ENCODE data around the gene ZNF771.
A peak's percentile ranks its signal among the peaks of the same experiment; 100 is the strongest.
"Not testable (repeated sequence)": the region's sequence is repeated elsewhere in the genome, so short reads cannot be mapped to it uniquely, and the experiment has no call there.

ZNF771 gene

DNA sequence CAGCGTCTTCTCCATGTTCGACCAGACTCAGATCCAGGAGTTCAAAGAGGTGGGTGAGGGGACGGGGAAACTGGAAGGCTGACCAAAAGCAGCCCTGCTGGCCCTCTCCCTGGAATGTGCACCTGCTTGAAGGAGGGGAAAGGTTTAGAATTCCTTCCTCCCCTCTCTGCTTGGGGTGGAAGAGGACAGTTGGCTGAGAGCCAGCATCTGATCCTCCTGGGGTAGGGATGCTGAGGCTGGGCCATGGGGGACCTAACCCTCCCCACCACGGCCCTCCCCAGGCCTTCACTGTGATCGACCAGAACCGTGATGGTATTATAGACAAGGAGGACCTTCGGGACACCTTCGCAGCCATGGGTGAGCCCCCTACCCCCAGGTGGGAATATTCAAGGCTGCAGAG lies 31.5 kb upstream of the ZNF771 start:
- no peak for DNase-seq (ENCODE audit: low read depth in 2 of 2)

DNA sequence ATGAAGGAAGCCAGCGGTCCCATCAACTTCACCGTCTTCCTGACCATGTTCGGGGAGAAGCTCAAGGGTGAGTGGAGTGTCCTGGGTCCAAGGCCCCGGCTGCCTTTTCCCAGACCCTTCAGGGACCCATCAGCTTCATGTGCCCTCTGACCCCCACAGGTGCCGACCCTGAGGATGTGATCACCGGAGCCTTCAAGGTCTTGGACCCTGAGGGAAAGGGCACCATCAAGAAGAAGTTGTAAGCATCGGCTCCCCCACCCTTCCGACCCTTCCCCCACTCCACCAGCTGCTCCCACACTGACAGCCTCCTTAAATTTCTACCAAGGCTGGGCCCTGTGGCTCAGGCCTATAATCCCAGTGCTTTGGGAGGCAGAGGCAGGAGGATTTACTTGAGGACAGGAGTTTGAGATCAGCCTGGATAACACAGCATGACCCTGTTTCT lies 30.9 kb upstream of the ZNF771 start:
- no peak for DNase-seq (ENCODE audit: low read depth in 2 of 2)

DNA sequence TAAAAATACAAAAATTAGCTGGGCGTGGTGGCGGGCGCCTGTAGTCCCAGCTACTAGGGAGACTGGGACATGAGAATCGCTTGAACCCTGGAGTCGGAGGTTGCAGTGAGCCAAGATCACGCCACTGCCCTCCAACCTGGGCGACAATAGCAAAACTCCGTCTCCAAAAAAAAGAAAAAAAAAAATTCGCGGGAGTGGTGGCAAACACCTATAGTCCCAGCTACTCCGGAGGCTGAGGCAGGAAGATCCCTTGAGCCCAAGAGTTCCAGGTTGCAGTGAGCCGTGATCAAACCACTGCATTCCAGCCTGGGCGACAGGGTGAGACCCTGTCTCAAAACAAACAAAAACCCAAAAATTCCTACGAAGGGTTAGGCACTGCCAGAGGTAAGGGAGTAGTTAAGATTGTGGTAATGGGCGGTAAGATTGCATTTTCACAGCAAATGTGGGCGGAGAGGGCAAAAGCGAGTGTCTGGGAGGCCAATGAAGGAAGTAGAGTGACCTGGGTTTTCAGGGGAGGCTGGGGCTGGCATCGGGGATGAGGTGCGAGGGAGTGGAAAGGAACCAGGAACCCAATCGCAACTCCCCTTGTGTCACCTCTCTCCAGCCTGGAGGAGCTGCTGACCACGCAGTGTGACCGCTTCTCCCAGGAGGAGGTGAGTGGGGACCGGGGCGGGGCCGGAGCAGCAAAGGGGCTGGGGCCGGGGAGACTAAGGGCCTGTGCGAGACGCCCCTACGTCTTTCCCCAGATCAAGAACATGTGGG lies 30.2 kb upstream of the ZNF771 start:
- no peak for DNase-seq (ENCODE audit: low read depth in 2 of 2)

DNA sequence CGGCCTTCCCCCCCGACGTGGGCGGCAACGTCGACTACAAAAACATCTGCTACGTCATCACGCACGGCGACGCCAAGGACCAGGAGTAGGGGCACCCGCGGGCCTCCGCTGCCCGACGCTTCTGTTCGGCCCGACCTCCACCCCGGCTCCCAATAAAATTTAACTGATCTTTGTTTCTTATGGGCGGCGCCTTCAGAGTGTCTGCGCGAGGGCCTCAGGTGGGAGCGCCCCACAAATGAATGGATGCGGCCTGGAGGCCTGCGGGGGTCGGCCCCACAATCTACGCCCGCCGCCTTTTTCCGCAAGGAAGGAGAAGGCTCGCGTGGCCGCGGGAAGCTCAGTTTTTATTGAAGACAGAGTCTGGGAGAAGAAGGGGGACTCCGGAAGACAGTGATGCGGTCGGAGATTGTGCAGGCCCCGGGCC lies 29.6 kb upstream of the ZNF771 start:
- DNase-seq (ENCODE audit: low read depth in 2 of 2) = peak; percentile 82

DNA sequence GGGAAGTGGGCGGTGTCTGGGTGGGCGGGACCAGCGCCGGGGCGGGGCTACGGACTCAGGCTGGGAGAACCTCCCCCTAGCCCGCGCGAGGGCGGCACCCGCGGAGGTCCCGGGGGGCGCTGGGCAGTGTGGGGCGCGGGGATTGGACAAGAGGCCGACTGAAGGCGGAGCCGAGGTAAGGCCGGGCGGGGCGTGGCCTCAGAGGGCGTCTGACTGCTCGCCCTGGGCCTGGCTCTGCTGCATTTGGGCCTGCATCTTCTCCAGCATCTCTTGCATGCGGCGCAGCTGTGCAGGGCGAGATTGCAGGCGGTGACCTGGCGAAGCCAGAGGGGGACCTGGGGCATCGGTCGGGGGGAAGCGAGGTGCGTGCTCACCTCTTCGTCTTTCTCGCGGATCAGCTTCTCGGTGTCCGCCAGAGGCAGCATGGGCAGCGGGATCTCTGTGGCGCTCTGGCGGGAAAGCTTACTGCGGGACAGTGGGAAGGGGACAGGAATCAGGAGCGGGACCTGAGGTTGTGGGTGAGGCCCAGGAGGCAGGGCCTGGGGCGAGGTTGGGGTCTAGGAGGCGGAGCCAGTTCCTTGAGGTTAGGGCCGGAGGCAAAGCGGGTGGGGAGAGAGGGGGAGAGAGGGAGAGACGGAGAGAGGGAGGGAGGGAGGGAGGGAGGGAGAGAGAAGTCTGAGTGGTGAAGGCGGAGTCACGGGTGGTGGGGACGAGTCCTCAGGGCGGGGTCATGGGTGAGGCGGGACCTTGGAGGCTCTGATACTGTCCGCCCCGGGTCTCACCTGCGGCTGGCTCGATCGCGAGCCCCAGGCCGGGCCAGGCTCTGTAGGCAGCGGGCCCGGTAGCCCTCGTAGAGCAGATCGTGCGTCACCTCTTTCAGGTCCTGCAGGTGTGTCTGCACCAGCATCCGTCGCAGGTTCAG lies 28.9 kb upstream of the ZNF771 start:
- peak; percentile 98 for DNase-seq (ENCODE audit: low read depth in 2 of 2)

DNA sequence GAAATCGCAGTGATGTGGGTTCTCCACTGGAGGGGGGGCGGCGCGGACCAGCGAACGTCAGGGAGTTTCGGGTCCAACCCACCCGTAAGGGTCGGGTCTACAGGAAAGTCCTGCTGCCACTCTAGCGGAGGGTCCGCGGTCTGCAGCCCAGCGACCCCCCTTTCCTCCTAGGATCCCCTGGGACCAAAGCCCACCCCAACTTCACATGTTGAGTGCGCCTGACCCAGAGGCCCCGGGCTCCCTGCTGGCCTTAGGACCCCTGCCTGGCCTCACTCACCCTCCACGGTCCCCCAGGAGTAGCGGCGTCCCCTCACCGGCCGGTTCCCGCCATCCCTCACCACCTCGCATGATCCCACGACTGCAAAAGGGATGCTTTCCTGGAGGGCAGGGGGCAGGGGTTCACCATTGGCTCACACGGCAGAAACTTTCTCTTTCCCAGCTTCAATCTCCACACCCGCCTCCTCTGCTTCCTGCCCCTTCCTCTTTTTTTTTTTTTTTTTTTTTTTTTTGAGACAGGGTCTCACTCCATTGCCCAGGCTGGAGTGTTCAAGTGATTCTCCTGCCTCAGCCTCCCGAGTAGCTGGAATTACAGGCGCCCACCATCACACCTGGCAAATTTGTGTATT lies 28.1 kb upstream of the ZNF771 start:
- no peak for DNase-seq (ENCODE audit: low read depth in 2 of 2)

DNA sequence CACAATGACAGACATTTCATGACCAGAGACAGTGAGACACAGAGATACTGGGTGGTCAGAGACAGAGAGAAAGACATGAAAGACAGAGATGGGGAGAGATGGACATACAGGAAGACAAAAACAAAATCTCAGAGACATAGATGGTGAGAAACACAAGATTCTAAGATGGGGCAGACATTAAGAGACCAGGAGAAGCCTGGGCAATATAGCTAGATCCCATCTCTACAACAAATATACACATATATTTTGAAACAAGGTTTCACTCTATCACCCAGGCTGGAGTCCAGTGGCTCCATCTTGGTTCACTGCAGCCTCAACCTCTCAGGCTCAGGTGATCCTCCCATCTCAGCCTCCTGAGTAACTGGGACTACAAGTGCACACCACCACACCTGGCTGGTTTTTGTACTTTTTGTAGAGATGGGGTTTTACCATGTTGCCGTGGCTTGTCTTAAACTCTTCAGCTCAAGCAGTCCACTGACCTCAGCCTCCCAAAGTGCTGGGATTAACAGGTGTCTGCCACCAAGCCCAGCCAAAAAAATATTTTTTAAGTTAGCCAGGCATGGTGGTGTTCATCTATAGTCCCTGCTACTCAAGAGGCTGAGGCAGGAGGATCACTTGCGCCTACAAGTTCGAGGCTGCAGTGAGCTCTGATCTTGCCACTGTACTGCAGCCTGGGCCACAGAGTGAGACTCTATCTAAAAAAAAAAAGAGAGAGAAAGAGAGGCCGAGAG lies 27.2 kb upstream of the ZNF771 start:
- no peak for DNase-seq (ENCODE audit: low read depth in 2 of 2)

DNA sequence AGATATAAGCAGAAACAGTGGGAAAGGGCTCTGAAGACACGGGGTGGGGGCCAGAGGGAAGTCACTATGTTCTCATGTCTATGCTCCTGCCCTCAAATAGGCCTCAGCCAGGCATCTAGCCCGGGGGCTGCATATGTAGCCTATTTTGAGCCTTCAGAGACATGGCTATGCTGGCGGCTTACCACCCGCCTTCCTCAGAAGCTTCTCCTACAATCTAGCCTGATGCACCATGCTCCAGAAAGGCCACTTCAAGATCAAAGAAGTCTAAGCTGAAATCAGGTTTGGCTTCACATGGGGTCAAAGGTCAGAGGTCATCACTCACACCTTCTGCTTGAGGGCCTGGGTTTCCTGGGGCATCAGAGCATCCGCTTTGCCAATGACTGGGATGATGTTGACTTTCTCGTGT lies 26.6 kb upstream of the ZNF771 start:
- no peak for DNase-seq (ENCODE audit: low read depth in 2 of 2)

DNA sequence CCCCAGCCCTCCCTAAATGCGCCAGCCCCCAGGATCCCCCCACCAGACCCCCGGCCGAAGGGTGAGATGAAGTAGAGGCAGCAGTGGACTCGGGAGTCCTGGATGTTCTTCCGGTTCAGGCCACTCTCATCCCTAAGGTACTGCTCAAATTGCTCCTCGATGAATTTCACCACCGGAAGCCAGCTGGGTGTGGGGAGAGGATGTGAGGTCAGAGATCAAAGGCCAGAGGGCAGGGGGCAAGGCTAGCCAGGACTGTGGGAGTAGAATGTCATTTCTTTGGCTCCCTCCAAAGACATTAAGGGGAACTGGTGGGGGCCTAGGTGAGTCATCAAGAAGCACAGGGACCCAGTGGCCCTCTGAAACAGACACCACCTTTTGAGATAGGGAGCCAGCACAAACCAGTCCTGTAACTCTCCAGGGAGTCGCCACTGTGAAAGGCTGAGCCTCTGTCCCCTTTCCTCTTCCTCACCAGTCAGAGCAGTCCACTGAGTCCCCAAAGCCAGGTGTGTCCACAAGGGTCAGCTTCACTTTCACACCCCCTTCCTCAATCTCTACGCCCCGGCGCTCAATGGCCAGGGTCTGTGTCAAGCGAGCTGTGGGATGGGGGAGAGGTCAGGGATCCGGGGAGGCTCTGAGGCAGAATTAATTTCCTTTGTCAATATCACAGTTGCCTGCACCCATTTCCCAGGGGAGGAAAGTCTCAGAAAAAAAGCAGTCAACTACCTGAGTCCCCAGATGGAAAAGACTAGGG lies 25.9 kb upstream of the ZNF771 start:
- no peak for DNase-seq (ENCODE audit: low read depth in 2 of 2)

DNA sequence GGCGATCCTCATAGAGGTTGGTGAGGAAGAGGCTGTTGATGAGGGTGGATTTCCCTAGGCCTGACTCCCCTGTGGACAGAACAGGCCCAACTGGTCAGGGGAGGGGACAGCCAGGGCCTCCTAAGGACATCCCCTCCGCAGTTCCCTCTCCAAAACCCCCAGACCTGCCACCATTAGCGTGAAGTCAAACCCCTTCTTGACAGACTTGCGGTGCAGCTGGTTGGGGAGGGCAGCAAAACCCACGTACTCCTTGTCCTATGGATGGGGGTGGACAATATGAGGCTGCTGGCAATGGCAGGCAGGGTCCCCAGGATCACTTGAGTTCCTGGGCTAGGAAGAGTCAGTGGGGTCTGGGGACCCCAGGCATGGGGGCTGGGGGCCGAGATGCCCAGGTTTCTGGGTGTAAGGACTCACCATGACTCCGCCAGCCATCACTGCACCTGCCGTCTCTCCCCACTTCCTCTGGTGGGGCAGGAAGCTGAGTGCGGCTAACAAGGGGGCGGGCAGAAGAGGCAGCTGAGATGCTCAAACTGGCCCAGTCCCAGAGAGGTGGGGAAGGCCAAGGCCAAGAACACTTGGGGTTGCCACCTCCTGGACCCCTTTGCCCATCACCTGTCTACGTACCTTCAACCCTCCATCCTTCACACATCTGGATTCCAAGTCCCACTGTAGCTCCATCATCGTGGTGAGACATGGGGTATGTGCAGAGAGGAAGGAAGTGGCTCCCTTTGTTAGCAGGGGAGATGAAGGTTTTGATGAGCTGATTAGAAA lies 25.1 kb upstream of the ZNF771 start, which contains the start of gene SEPTIN1:
Gene SEPTIN1, minus strand, starts transcription at position 451 of the 771 bp plus-strand sequence. Its CDS starts 19 bp downstream, at position 432.
- peak; percentile 50 to 67 for DNase-seq (ENCODE audit: low read depth in 2 of 2)

DNA sequence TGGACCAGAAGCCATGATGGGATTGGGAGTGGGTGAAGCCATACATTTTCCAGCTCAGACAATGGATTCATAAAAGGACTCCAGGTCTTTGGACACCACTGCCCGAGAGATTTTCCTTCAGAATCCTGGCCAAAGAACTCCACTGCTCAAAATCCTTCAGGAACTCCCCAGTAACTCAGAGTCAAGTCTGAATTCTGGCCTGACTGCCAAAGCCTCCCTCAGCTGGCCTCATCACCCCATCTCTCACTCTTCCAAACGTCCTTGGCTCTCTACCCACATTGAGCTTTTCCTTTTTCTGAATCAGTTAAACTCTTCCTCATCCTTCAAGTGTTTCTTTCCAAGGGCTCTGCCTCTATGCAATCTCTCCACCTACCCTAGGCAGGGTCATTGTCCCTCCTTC lies 23.9 kb upstream of the ZNF771 start:
- no peak for DNase-seq (ENCODE audit: low read depth in 2 of 2)

DNA sequence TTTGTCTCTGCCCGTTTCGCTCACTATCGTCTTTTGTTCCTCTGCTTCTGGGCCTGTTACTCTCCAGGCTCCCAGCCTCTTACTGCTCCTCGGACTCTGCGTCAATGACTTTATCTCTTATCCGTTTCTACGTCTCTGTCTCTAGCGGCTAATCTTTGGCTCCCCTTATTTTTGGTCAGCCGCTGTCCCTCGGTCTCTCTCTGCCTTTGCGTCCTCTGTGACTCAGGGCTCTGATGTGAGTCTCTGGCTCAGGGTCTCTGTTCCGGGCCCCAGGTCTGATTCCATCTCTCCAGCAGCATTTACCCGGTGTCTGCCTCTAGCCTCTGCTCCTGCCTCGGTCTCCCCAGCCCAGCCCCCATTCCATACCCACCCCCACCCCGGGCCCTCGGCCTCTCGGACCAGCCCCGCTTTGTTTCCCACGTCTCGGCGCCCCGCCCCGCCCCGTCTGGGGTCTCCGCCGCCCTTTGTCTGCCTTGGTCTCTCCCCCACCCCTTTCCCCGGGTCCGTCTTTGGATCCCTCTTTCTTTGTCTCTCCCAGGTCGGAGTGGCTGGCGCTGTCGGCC lies 12.7 kb upstream of the ZNF771 start:
- no peak for DNase-seq (ENCODE audit: low read depth in 2 of 2)

DNA sequence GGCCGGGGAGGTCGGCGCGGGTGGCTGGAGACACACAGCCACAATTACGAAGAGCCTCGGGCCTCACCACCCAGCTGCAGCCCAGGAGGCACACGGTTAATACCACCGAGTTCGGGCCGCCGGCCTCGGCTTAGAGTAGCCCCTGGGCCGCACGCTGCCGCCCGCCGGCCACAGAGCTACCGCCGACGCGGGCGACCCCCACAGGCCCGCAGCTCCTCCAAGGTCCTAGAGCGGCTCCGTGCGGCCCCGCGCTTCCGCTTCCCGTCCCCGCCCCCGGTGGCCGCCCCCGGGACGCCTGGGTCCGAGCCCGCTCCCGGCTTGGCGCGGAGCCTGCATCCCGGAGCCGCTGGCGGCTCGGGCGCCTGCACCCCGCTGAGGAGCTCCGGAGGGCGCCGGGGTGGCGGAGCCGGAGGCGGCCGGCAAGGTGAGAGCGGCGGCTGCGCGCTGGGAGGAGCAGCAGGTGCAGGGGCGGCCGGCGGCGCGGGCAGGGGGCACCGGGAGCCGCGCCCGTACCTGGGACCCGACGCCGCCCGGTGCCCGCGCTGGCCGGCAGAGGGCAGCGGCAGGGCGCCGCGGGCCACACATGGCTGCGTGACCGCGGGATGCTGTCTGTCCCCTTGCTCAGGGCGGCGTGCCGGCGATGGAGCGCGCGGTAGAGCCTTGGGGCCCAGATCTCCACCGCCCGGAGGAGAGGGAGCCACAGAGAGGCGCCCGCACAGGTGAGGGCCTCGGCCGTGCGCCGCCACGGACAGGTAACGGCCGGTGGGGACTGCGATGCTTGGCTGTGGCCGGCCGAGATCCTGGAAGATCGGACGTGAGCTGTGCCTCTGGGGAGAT lies 12.0 kb upstream of the ZNF771 start, which contains the start of gene ZNF48:
Gene ZNF48, plus strand, starts transcription at position 266 of the 837 bp plus-strand sequence. Its CDS starts 375 bp downstream, at position 641.
- DNase-seq (ENCODE audit: low read depth in 2 of 2) = no peak

DNA sequence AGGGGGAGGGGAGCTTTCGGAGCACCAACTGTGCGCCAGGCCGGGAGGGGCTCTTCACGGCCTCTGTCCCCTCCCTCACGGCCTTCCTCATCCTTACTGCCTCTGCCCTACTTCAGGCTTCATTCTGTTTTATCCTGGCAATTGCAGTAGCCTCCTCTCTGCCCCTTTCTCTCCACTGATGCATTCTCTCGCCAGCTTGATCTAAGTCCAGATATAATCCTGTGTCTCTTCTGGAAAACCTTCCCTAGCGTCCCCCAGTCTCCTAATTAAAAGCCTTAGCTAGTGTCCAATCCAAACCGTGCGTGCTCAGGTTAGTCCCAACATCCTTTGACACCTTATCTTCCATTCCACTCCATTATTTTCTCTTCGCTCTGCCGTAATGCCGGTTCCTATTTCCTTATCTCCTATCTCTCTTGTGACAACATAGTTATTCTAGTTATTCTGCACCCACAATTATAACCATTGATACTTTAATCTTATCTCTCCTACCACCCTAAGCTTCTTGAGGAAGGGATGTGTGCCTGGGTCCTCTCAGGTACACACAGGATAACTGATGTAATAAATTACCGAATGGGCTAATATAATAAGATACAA lies 11.3 kb upstream of the ZNF771 start:
- DNase-seq (ENCODE audit: low read depth in 2 of 2) = no peak

DNA sequence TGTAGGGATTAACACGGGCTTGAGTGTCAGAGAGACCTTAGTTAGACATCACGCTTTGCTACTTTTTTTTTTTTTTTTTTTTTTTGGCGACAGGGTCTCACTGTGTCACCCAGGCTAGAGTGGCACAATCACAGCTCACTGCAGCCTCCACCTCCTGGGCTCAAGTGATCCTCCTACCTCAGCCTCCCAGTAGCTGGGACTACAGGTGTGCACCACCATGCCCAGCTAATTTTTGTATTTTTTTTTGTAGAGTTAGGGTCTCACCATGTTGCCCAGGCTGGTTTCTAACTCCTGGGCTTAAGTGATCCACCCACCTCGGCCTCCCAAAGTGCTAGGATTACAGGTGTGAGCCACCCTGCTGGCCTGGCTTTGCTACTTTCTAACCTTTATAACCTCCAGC lies 10.8 kb upstream of the ZNF771 start:
- not testable (repeated sequence) for DNase-seq (ENCODE audit: low read depth in 2 of 2)

DNA sequence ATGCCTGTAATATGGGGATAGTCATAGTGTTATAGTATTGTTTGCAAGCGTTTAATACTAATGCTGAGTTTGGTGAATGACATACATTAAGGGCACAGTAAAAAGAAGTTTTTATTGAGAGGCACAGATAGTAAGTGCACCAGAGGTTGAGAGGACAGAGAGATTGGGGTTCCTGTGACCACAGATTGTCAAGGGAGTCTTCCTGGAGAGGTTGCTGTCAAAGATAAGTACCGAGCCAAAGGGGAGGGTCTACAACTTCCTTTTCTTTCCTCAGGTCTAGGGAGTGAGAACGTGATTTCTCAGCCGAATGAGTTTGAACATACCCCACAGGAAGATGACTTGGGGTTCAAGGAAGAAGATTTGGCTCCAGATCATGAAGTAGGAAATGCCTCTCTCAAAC lies 10.3 kb upstream of the ZNF771 start:
- no peak for DNase-seq (ENCODE audit: low read depth in 2 of 2)

DNA sequence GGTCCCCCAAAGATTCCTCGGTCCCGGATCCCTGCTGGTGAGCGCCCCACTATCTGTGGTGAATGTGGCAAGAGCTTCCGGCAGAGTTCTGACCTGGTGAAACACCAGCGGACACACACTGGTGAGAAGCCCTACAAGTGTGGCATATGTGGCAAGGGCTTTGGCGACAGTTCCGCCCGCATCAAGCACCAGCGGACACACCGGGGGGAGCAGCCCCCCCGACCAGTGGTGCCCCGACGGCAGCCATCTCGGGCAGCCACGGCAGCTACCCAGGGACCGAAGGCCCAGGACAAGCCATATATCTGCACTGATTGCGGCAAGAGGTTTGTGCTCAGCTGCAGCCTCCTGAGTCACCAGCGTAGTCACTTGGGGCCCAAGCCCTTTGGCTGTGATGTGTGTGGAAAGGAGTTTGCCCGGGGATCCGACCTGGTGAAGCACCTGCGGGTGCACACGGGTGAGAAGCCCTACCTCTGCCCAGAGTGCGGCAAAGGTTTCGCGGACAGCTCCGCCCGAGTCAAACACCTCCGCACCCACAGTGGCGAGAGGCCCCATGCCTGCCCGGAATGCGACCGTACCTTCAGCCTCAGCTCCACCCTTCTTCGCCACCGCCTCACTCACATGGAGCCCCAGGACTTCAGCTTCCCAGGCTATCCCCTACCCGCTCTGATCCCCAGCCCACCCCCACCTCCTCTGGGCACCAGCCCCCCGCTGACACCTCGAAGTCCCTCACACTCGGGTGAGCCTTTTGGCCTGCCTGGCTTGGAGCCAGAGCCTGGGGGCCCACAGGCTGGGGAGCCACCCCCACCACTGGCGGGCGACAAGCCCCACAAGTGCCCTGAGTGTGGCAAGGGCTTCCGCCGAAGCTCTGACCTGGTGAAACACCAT lies 9.4 kb upstream of the ZNF771 start:
- no peak for DNase-seq (ENCODE audit: low read depth in 2 of 2)
